GM18861 (cell line): ENCODE measurements around the gene AP3S1.
"Not testable (repeated sequence)": the region's sequence is repeated elsewhere in the genome, so short reads cannot be mapped to it uniquely, and the experiment has no call there.

Experiments used
- ATAC-seq: cut with Tn5 transposase; IDR thresholded peaks from one replicate; pipeline ENCODE4 v1.9.1; 2021; ENCODE audit not compliant: unreplicated experiment

AP3S1 gene

DNA sequence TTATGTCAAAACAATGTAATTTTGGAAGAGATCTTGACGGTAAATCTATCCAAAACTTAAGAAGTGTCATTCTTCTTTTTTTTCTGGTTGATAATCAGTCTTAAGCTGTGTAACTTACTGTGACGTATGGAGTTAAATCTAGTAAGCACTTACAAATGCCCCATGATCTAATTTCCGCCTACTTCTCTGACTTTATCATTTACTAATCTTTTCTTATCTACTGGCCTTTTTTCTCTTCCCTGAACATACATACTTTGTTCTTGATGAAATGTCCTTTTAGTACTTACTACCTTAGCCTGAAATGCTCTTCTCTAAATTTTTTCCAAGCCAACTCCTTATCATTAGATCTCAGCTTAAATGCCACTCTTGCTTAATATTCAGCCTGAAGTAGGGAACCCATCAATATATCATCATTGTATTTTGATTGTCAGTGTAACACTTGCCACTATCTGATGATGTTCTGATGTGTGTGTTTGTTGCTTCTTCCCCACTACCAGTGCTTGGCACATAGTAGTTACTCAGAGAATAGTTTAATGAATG is 27.6 kb downstream of the AP3S1 start:
- no peak for ATAC-seq

DNA sequence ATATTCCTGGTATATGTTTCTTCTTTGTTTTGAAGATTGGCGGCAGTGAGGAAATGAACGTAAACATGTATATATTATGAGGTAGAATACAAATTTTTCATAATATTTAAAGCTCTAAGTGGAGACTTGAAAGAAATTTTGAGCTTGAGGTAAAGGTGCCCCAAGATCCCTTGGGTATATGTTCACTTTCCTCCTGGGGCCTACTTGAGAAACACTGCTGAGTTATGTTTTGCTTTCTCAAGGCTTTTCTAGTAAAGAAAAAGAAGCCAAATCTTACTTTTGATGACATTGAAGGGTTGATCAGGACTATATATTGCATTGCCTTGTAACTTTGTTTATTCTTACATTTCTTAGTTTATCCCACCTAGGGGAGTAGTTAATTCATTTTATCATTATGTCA is 30.7 kb downstream of the AP3S1 start:
- no peak for ATAC-seq

DNA sequence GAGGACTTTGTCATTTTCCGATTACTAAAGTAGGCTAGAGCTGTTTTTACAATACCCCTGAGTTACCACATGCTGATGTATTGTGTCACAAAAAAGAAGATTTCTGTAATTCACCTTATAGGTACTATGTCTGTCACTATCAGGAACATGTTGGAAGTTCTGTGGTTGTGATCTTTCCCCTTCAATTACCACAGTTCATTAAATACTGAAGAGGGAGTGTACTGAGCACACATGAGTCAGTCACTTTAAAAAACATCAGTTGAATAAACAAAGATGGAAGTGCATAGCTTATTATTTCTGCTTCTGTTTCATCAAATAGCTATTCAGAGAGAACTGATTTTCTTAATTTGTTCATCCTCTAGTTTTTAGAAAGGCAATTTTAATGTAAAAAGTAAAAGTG is 31.7 kb downstream of the AP3S1 start:
- no peak for ATAC-seq

GRCh38 chr5:115875447-115875846 is 33.7 kb downstream of the AP3S1 start:
- ATAC-seq, result no peak

DNA sequence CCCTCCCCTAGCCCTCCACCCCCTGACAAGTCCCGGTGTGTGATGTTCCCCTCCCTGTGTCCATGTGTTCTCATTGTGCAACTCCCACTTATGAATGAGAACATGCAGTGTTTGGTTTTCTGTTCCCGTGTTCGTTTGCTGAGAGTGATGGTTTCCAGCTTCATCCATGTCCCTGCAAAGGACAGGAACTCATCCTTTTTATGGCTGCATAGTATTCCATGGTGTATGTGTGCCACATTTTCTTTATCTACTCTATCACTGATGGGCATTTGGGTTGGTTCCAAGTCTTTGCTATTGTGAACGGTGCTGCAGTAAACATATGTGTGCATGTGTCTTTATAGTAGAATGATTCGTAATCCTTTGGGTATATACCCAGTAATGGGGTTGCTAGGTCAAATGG is 35.6 kb downstream of the AP3S1 start:
- not testable (repeated sequence) for ATAC-seq

- ATAC-seq, result not testable (repeated sequence)
Observed at GRCh38 chr5:115882434-115882833, 40.7 kb downstream of the AP3S1 start.

- ATAC-seq, result no peak
Observed at GRCh38 chr5:115884704-115885103, 43.0 kb downstream of the AP3S1 start.

DNA sequence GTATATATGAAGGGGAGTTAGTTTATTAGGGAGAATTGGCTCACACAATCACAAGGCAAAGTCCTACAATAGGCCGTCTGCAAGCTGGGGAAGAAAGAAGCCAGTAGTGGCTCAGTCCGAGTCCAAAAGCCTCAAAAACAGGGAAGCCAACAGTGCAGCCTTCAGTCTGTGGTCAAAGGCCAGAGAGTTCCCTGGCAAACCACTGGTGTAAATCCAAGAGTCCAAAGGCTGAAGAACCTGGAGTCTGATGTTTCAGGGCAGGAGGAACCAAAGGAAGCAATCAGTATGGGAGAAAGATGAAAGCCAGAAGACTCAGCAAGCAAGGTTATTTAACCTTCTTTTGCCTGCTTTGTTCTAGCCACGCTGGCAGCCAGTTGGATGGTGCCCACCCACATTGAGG is 43.5 kb downstream of the AP3S1 start:
- not testable (repeated sequence) for ATAC-seq

- no peak for ATAC-seq
Observed at GRCh38 chr5:115888027-115888426, 46.3 kb downstream of the AP3S1 start.

GRCh38 chr5:115892021-115892420 is 50.3 kb downstream of the AP3S1 start:
- ATAC-seq, result no peak

DNA sequence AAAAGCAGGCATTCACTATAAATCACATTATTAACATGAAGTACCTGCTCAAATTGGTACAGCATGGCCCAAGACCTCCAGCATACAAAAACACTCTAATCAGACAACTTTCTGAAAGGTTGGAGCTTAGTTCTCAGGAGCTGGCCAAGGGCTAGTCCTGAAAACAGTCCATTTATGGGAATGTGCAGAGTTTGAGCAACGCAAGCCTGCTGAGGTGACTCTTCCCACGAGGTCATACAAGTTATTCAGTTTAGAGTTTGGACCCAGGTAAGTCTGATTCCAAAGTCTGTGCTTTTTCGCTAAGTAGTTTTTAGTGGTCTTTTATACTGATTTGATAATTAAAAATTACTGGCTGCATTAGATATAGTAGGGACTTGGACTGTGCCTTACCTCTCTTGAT is 52.6 kb downstream of the AP3S1 start:
- ATAC-seq, result no peak

GRCh38 chr5:115895821-115896220 is 54.1 kb downstream of the AP3S1 start:
- ATAC-seq, result no peak

DNA sequence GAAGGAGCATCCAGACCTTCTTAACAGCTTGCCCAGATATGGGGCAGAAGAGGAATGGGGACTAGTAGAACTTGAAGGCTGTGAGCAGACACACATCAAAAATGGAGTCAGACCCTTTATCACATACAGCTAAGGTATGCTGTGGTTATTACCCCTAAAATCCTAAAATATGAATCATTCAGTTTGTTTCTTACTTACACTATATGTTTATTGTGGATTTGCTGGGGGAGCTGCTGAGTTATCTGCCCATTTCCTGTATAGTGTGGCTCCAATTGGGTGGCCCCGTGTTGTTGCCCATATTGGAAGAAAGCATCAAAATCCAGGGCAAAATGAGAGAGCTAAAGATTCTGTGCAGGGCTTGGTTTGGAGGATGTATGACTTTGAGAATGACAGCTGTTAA is 56.9 kb downstream of the AP3S1 start:
- no peak for ATAC-seq

DNA sequence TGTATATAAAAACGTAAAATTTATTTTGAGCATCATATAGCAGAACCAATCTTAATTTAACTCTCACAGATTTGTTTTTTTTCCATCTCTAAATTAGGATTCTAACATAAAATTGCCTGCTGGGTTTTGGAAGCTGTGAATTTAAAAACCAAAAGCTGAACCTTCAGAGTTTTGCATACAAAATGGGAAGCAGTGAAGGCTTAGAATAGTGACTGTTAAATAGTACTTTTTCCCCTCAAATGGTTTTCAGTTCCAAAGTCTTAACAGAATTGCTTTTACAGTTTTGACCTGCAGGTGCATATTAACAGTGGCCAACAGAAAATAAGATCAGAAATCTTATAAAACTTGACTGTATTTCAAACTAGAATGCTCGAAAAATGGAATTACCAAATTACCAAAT is 65.4 kb downstream of the AP3S1 start:
- ATAC-seq, result no peak

GRCh38 chr5:115913623-115914400 is 72.1 kb downstream of the AP3S1 start:
- not testable (repeated sequence) for ATAC-seq

DNA sequence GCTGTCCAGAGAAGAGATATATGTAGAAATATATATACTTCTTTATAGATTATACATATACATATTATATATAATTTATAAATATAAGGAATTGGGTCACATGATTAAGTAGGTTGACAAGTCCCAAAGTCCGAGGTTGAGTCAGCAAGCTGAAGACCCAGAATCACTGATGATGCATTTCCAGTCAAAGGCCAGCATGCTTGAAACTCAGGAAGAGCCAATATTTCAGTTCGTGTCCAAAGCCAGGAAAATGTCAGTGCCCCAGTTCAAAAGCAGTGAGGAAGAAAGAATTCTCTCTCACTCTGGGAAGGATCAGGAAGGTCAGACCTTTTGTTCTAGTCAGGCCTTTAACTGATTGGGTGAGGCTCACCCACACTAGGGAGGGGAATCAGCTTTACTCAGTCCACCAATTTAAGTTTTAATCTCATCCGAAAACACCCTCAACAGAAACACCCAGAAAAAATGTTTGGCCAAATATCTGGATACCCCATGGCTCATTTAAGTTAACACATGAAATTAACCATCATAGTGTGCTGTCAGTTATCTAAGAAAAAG is 78.5 kb downstream of the AP3S1 start:
- no peak for ATAC-seq

- ATAC-seq, result not testable (repeated sequence)
Observed at GRCh38 chr5:115928578-115929407, 87.1 kb downstream of the AP3S1 start.

DNA sequence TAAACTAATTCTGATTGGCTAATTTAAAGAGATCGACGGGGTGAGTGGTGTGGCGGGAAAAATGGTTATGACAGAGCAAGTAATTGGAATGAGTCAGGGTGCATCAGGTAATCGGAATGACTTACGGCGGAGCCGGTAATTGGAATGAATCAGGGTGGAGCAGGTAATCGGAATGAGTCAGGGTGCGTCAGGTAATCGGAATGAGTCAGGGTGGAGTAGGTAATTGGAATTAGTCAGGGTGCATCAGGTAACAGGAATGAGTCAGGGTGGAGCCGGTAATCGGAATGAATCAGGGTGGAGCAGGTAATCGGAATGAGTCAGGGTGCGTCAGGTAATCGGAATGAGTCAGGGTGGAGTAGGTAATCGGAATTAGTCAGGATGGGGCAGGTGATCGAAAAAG is 88.4 kb downstream of the AP3S1 start:
- not testable (repeated sequence) for ATAC-seq

GRCh38 chr5:115930630-115931337 is 89.0 kb downstream of the AP3S1 start:
- ATAC-seq, result no peak

DNA sequence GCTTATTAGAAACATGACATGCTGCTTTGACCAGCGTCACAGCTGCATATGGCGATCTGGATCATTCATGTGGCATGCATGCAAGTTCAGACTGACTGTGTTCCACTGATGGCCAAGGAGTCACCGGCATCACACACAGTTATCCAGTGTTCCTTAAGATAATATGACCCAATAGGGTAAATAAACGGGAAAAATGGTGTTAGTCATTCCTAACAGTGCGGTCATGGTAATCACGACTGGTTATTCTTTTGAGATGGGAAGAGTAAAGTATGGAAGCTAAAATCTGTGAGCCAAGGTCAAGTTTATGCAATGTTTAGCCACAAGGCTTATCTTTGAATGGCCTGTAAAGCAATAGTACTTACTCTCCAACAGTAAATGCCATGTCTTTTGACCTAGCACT is 91.3 kb downstream of the AP3S1 start:
- ATAC-seq, result no peak

DNA sequence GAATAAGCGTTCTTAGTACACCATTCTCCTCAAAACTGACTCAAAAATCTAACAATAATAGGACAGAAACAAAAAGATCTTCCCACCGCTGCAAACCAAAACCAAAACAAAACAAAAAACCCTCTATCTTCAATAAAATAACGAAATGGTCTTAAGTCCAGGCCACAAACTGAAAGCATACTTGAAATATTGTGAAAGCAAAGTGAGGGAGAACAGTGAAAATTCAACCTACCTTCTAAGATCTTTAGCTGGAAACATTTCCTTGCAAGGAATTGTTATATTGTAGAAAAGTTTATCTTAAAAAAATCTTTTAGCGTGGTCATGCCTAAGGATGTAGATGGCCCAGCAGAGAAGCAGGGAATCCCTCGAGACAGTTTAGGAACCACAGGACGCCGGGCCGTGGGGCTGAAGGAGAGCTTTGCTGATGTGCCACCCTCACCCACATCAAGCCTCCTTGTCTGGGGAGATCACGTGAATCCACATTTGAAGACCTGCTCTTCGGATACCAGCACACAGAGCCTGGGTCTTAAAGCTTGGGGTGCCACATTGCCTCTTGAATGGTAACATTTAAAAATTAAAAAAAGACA is 92.7 kb downstream of the AP3S1 start:
- no peak for ATAC-seq
